CD4-positive, alpha-beta memory T cell (primary cell): ENCODE results near the gene HSF2. TPM values are rescaled to one million over a fixed set of nuclear protein-coding genes. Genes with fewer than 3 reads are reported as not detected.
A peak's percentile ranks its signal among the peaks of the same experiment; 100 is the strongest.

ENCODE experiments used
- CTCF ChIA-PET: fragments of 350-600 bp; sonication (Branson Sonifier 250); formaldehyde crosslinking; loops from one replicate; lab custom pipeline; 2021; ENCODE audit warnings: inconsistent platforms; ENCODE audit not compliant: partially characterized antibody; lab: Charles Lee
- POLR2A ChIA-PET: fragments of 350-600 bp; sonication (Branson Sonifier 250); formaldehyde crosslinking; loops from one replicate; lab custom pipeline; 2021; ENCODE audit not compliant: partially characterized antibody; lab: Charles Lee
- DNase-seq, 5 donors: peaks; one replicate each; pipeline versions ENCODE4 v3.0.0 to v3.0.0-alpha.2; 2020 to 2022; ENCODE audit warnings: mixed read lengths in 1 of 5
- H3K27ac ChIP-seq: one replicate; pipeline ENCODE4 v1.7.0; 2013; ENCODE audit warnings: low read depth, low read length
- H3K27me3 ChIP-seq: 2 replicates; pipeline ENCODE4 v1.7.0; 2013; ENCODE audit warnings: mild to moderate bottlenecking, low read length, moderate library complexity; ENCODE audit not compliant: insufficient read depth
- H3K36me3 ChIP-seq: 2 replicates; pipeline ENCODE4 v1.7.0; 2013; ENCODE audit warnings: mild to moderate bottlenecking, low read length, moderate library complexity; ENCODE audit not compliant: insufficient read depth
- H3K4me1 ChIP-seq: 2 replicates; pipeline ENCODE4 v1.7.0; 2013; ENCODE audit warnings: mild to moderate bottlenecking, low read length, moderate library complexity; ENCODE audit not compliant: insufficient read depth
- H3K4me3 ChIP-seq, 2 donors: one replicate each; pipeline ENCODE4 v1.7.0; 2013; ENCODE audit warnings: low read length in 2 of 2, mild to moderate bottlenecking in 1 of 2
- H3K9me3 ChIP-seq, 2 donors: one replicate each; pipeline ENCODE4 v1.7.0; 2013; ENCODE audit warnings: low read length in 2 of 2, control low read depth in 1 of 2; ENCODE audit not compliant: control insufficient read depth in 1 of 2
- H3K27ac Mint-ChIP-seq, 7 donors: one replicate each; pipeline ENCODE4 v1.8.0; 2020 to 2021; ENCODE audit warnings: mixed read lengths in 7 of 7, mild to moderate bottlenecking in 6 of 7, inconsistent platforms in 3 of 7, moderate library complexity in 3 of 7
- H3K27me3 Mint-ChIP-seq, 2 donors: one replicate each; pipeline ENCODE4 v1.8.0; 2020 to 2021; ENCODE audit warnings: mixed read lengths in 2 of 2
- H3K36me3 Mint-ChIP-seq, 2 donors: one replicate each; pipeline ENCODE4 v1.8.0; 2020 to 2021; ENCODE audit warnings: mixed read lengths in 2 of 2, inconsistent platforms in 1 of 2, mild to moderate bottlenecking in 1 of 2
- H3K4me1 Mint-ChIP-seq, 4 donors: one replicate each; pipeline ENCODE4 v1.8.0; 2020 to 2021; ENCODE audit warnings: mixed read lengths in 4 of 4, mild to moderate bottlenecking in 1 of 4
- H3K4me3 Mint-ChIP-seq, 8 donors: one replicate each; pipeline ENCODE4 v1.8.0; 2020 to 2021; ENCODE audit warnings: mixed read lengths in 8 of 8, mild to moderate bottlenecking in 7 of 8, moderate library complexity in 6 of 8, inconsistent platforms in 3 of 8
- H3K9me3 Mint-ChIP-seq, 8 donors: one replicate each; pipeline ENCODE4 v1.8.0; 2020 to 2021; ENCODE audit warnings: mixed read lengths in 8 of 8, mild to moderate bottlenecking in 5 of 8, inconsistent platforms in 3 of 8, moderate library complexity in 1 of 8
- intact Hi-C: fragments of 100-400 bp; cut with micrococcal nuclease; formaldehyde crosslinking; loops from one replicate; pipeline ENCODE4 v1.15.1; 2023
- polyA plus RNA-seq, 2 donors: library from polyadenylated mRNA; unstranded; fragments of 300-500 nt; fragmentation: Illumina TruSeq; gene quantifications; one replicate each; pipeline ENCODE4 v1.2.3, GENCODE V29; 2021
- total RNA-seq, 2 experiments: library from RNA; stranded (reverse); gene quantifications; one replicate each; pipeline ENCODE4 v1.2.3, GENCODE V29; 2021

HSF2 gene
- total and polyA plus RNA-seq, 4 experiments from 2014 or later, result 15.7 to 20.7 (median 16.6) TPM

DNA sequence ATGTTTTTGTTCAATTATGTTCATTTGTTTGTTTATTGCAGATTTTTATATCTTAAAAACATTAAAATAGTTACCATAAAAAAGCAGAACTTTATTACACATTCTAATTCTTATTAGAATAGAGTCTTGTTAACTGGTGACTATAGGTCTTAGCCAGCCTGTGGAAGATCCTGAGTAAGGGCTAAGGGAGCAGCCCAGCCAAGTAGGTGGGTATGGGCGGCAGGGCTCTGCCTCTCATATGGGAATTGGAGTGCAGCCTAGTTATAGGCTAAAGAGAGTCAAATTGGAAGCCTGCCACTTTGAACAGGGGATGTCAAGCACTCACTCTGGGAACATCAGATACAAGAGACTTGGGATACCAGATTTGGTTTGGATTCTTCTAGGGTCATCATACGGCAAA, 10.5 kb upstream of the HSF2 start:
- Mint-ChIP-seq H3K36me3 (no peaks in the 10 kb centered on the region), H3K4me3 (no peak overlapping the region), H3K9me3 (no peaks in the 10 kb centered on the region), H3K27ac (peak overlapping the region in 1 of 7 donors; percentile 50), H3K4me1 (no peaks in the 10 kb centered on the region), H3K27me3 (peaks cover 9 to 10% of the 10 kb centered on the region in 2 donors)
- Histone ChIP-seq H3K27ac (no peak overlapping the region), H3K4me1 (no peaks in the 10 kb centered on the region), H3K36me3 (no peaks in the 10 kb centered on the region), H3K4me3 (no peak overlapping the region), H3K9me3 (no peaks in the 10 kb centered on the region), H3K27me3 (no peaks in the 10 kb centered on the region)
- intact Hi-C loops, result no loop called here
- POLR2A ChIA-PET, result no interaction called here
- no peak for DNase-seq
- CTCF ChIA-PET, result no interaction called here

DNA sequence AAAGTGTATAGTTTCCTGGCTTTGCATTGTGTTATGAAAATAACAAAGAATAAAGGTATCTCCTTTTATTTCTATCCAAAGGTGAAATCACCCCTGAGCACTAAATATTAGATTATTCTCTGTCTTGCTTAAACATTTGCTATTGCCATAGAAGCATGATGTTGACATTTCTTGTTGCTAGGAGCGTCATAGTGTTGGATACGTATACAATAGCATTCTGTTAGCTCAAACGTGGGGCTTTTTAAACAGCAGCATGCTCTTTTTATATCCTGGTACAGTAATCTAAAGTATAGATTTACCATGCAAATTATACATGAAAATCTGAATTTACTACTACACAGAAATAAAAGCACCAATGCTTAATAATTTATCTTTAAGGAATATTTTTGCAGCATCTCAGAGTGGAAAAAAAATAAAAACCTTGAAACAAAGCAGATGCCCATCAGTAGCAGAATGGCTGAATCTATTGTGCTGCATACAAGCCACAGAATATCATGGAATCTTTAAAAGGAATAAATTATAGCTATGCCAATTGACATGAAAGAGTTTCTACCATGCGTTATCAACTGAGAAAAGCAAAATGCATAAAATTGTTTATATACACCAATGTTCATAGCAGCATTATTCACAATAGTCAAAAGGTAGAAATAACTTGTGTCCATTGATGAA, 9.6 kb upstream of the HSF2 start:
- CTCF ChIA-PET, result interaction anchor here (0.7 to 1.4 kb wide), 2 partner anchors 15 to 141 kb away, joined by 3 to 6 read pairs; no protein-coding TSS in a partner anchor
- no peaks in the 10 kb centered on the region for H3K9me3 Mint-ChIP-seq
- no peaks in the 10 kb centered on the region for H3K27me3 ChIP-seq
- no peaks in the 10 kb centered on the region for H3K4me1 Mint-ChIP-seq
- no peak overlapping the region for H3K4me3 Mint-ChIP-seq
- no peaks in the 10 kb centered on the region for H3K9me3 ChIP-seq
- peaks cover 9 to 10% of the 10 kb centered on the region in 2 donors for H3K27me3 Mint-ChIP-seq
- no peak overlapping the region for H3K4me3 ChIP-seq
- POLR2A ChIA-PET, result no interaction called here
- H3K27ac ChIP-seq, result no peak overlapping the region
- no peak overlapping the region for H3K27ac Mint-ChIP-seq
- DNase-seq, result no peak
- H3K36me3 ChIP-seq, result no peaks in the 10 kb centered on the region
- H3K36me3 Mint-ChIP-seq, result no peaks in the 10 kb centered on the region
- intact Hi-C loops, result no loop called here
- H3K4me1 ChIP-seq, result no peaks in the 10 kb centered on the region

DNA sequence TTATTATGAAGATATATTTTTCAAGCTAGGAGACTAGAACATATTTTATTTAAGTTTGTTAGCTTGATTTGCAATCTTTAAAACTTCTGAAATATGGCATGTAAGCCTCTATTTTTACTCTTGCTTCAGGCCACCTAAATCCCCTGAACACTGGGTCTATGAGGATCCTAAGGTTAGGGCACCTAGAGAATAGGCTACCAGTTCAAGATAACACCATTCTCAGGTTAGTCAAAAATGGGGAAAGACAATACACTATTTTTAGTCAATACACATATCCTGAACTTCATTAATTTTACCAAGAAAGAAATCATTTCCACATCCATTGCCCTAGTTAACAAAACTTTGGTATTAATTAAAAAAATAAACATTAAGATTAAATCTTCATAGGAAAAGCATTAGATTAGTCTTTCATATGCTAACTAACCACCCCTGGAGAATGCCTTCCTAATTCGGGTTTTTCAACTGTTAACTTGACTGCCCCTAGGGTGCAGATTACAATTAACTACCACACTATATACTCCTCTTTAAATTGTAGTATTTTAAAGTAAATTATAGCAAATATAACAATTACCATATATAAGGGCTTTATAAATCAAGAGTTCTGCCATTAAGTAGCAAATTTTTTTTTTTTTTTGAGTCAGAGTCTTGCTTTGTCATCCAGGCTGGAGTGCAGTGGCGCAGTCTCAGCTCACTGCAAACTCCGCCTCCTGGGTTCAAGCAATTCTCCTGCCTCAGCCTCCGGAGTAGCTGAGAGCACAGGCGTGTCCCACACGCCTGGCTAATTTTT, 6.7 kb upstream of the HSF2 start:
- Histone ChIP-seq H3K36me3 (no peaks in the 10 kb centered on the region), H3K9me3 (no peaks in the 10 kb centered on the region), H3K4me3 (no peak overlapping the region), H3K27ac (no peak overlapping the region), H3K27me3 (no peaks in the 10 kb centered on the region), H3K4me1 (no peaks in the 10 kb centered on the region)
- Mint-ChIP-seq H3K27ac (no peak overlapping the region), H3K4me3 (no peak overlapping the region), H3K9me3 (no peaks in the 10 kb centered on the region), H3K36me3 (no peaks in the 10 kb centered on the region), H3K27me3 (peaks cover 2 to 5% of the 10 kb centered on the region in 2 donors), H3K4me1 (no peaks in the 10 kb centered on the region)
- DNase-seq, result no peak
- POLR2A ChIA-PET, result no interaction called here
- intact Hi-C loops, result no loop called here
- CTCF ChIA-PET, result interaction anchor here (1.4 kb wide), 1 partner anchor 11 kb away, joined by 6 read pairs; no protein-coding TSS in a partner anchor

DNA sequence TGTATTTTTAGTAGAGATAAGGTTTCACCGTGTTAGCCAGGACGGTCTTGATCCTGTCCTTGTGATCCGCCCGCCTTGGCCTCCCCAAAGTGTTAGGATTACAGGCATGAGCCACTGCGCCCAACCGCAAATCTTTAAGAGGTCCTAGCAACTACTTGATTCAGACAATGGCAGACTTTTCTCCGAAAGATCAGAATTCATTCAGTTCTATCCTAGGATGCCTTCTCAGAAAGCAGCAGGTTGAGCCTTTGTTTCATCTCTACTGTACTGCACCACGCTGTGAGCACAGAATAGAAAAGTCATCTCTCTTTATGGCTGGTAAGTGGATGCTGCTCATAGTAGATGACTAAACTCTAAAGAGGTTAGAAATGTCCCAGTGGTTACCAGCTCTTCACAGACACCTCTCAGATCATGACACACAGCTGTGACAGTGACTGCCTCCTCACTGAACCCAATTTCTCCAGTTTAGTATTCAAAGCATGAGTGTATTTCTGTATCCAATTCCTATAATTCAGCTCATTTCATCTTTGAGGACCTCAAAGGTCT, 6.0 kb upstream of the HSF2 start:
- H3K27me3 ChIP-seq, result no peaks in the 10 kb centered on the region
- H3K9me3 ChIP-seq, result no peaks in the 10 kb centered on the region
- Mint-ChIP-seq H3K4me3 (no peak overlapping the region), H3K27me3 (peaks cover 2 to 5% of the 10 kb centered on the region in 2 donors), H3K27ac (no peak overlapping the region), H3K9me3 (no peaks in the 10 kb centered on the region), H3K4me1 (no peaks in the 10 kb centered on the region), H3K36me3 (no peaks in the 10 kb centered on the region)
- intact Hi-C loops, result no loop called here
- no peak overlapping the region for H3K27ac ChIP-seq
- ChIA-PET POLR2A (no interaction called here), CTCF (interaction anchor here (1.4 kb wide), 1 partner anchor 12 kb away, joined by 6 read pairs; no protein-coding TSS in a partner anchor)
- DNase-seq, result no peak
- no peaks in the 10 kb centered on the region for H3K36me3 ChIP-seq
- no peaks in the 10 kb centered on the region for H3K4me1 ChIP-seq
- no peak overlapping the region for H3K4me3 ChIP-seq

DNA sequence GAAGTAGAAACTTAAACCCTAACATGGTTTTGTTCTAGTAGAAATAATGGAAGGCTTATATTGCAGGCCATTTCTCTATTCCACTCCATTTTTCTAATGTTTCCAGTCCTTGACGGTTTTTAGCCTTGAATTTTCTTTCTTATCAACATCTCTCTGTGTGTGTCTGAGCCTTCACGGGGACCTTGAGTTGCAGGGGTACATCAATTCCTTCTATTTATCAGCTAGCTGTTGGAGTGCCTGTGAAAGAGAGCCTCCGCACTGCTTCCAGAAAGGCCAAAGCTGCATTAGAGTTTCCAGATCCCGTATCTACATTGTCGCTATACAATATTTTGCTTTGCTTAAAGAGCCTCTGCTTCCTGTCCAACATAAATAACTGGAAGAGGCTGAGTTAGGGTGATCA, 5.4 kb upstream of the HSF2 start:
- H3K27me3 Mint-ChIP-seq, result peaks cover 2 to 5% of the 10 kb centered on the region in 2 donors
- H3K36me3 Mint-ChIP-seq, result no peaks in the 10 kb centered on the region
- CTCF ChIA-PET, result interaction anchor here (1.0 to 1.3 kb wide), 4 partner anchors 8 to 77 kb away, joined by 3 to 4 read pairs (median 4); partner anchors contain the start of gene SERINC1
- H3K27ac Mint-ChIP-seq, result no peak overlapping the region
- no peak overlapping the region for H3K4me3 Mint-ChIP-seq
- Histone ChIP-seq H3K36me3 (no peaks in the 10 kb centered on the region), H3K4me3 (no peak overlapping the region), H3K9me3 (no peaks in the 10 kb centered on the region), H3K27ac (no peak overlapping the region), H3K27me3 (no peaks in the 10 kb centered on the region), H3K4me1 (peaks cover 4% of the 10 kb centered on the region)
- peaks cover 0 to under 1% (median under 1%) of the 10 kb centered on the region in 4 donors for H3K4me1 Mint-ChIP-seq
- POLR2A ChIA-PET, result interaction anchor here (1.2 kb wide), 1 partner anchor 14 kb away, joined by 4 read pairs; no protein-coding TSS in a partner anchor
- no peaks in the 10 kb centered on the region for H3K9me3 Mint-ChIP-seq
- intact Hi-C loops, result no loop called here
- no peak for DNase-seq

DNA sequence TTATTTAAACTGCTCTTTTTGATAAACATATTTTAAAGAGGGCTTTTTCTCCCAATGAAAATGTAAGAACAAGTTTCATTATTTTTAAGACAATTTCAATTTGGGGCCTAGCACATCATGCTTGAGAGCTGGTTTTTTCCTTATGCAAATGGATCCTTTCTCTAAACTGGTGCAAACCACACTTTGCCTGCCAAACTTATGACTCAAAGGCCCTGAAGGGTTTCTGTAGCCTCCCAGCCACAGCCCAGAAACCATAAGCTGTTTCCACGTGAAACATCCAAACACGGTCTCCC, 451 bp upstream of the HSF2 start:
- Mint-ChIP-seq H3K4me3 (peak overlapping the region; percentile 76 to 98 (median 97)), H3K27ac (peak overlapping the region; percentile 91 to 97 (median 95)), H3K27me3 (no peaks in the 10 kb centered on the region), H3K36me3 (peaks cover 0 to 2% of the 10 kb centered on the region in 2 donors), H3K4me1 (peaks cover 24 to 31% (median 28%) of the 10 kb centered on the region in 4 donors), H3K9me3 (no peaks in the 10 kb centered on the region)
- DNase-seq, result no peak
- H3K4me1 ChIP-seq, result peaks cover 36% of the 10 kb centered on the region
- H3K36me3 ChIP-seq, result no peaks in the 10 kb centered on the region
- H3K9me3 ChIP-seq, result no peaks in the 10 kb centered on the region
- ChIA-PET CTCF (interaction anchor here (0.9 to 1.5 kb wide), 5 partner anchors 10 to 18 kb away, joined by 3 to 14 read pairs (median 4); no protein-coding TSS in a partner anchor), POLR2A (interaction anchor here (1.1 to 1.6 kb wide), 3 partner anchors 10 to 73 kb away, joined by 6 to 30 read pairs (median 10); partner anchors contain the start of gene SERINC1)
- H3K27me3 ChIP-seq, result no peaks in the 10 kb centered on the region
- H3K4me3 ChIP-seq, result peak overlapping the region in 1 of 2 donors; percentile 35
- intact Hi-C loops, result loop anchor here (1.0 to 2.0 kb wide), 4 partner anchors 9 to 1064 kb away; partner anchors contain the start of genes SERINC1 and TBC1D32
- H3K27ac ChIP-seq, result peak overlapping the region; percentile 46

DNA sequence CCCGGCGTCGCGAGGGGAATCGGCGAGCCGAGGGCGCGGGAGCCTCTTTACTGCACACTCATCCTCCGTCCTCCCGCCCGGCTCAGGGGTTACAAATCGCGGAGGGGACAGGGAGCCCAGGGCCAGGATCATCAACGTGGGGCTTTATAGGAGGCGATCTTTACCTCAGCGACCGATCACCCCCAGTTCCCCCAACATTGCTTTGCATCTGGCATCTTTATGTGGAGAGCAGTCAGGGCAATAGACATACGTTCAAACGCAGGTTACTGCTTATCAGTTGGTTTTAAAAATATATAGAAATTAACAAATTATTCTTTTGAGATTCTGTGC, 634 bp downstream of the HSF2 start:
- Histone ChIP-seq H3K4me1 (peaks cover 36% of the 10 kb centered on the region), H3K4me3 (peak overlapping the region; percentile 39 to 91), H3K9me3 (no peaks in the 10 kb centered on the region), H3K27me3 (no peaks in the 10 kb centered on the region), H3K27ac (peak overlapping the region; percentile 88), H3K36me3 (no peaks in the 10 kb centered on the region)
- CTCF ChIA-PET, result interaction anchor here (0.9 to 1.5 kb wide), 5 partner anchors 9 to 18 kb away, joined by 3 to 14 read pairs (median 4); no protein-coding TSS in a partner anchor
- no peak for DNase-seq
- intact Hi-C loops, result no loop called here
- Mint-ChIP-seq H3K4me1 (peaks cover 29 to 41% (median 34%) of the 10 kb centered on the region in 4 donors), H3K27ac (peak overlapping the region; percentile 90 to 99 (median 97)), H3K36me3 (peaks cover 0 to 2% of the 10 kb centered on the region in 2 donors), H3K4me3 (peak overlapping the region; percentile 96 to 100 (median 98)), H3K27me3 (no peaks in the 10 kb centered on the region), H3K9me3 (no peaks in the 10 kb centered on the region)
- POLR2A ChIA-PET, result interaction anchor here (1.1 to 1.6 kb wide), 2 partner anchors 36 to 71 kb away, joined by 6 to 30 read pairs; partner anchors contain the start of gene SERINC1
